RWPE2 (cell line): ENCODE data around the gene RNASEH2C.

ENCODE experiments used
- ATAC-seq: fragments of 200-7000 bp; cut with Tn5 transposase; 3 replicates; pipeline ENCODE4 v1.9.1; 2021; ENCODE audit warnings: low read depth
- DNase-seq: peaks from one replicate; pipeline ENCODE4 v3.0.0-alpha.2; 2020; ENCODE audit warnings: low spot score
- H3K27ac ChIP-seq: fragments of 450-650 bp; 2 replicates; pipeline ENCODE4 v1.5.1; 2017; ENCODE audit warnings: mild to moderate bottlenecking; ENCODE audit not compliant: poor library complexity, severe bottlenecking
- H3K27me3 ChIP-seq: fragments of 250-450 bp; sonication (Bioruptor Pico); 2 replicates; pipeline ENCODE4 v1.5.1; 2021; ENCODE audit warnings: mild to moderate bottlenecking, moderate library complexity; ENCODE audit not compliant: insufficient read depth, poor library complexity, severe bottlenecking
- H3K36me3 ChIP-seq: fragments of 250-450 bp; sonication (Bioruptor Pico); 2 replicates; pipeline ENCODE4 v1.5.1; 2020; ENCODE audit warnings: low read depth, mild to moderate bottlenecking, moderate library complexity
- H3K4me1 ChIP-seq: fragments of 250-450 bp; sonication (Bioruptor Pico); 2 replicates; pipeline ENCODE4 v1.5.1; 2021; ENCODE audit warnings: mild to moderate bottlenecking, moderate library complexity; ENCODE audit not compliant: insufficient read depth, poor library complexity, severe bottlenecking
- H3K4me3 ChIP-seq: fragments of 250-450 bp; sonication (Bioruptor Pico); 2 replicates; pipeline ENCODE4 v1.5.1; 2021; ENCODE audit warnings: mild to moderate bottlenecking, moderate library complexity; ENCODE audit not compliant: severe bottlenecking
- H3K9me3 ChIP-seq: fragments of 250-450 bp; sonication (Bioruptor Pico); 2 replicates; pipeline ENCODE4 v1.5.1; 2021; ENCODE audit warnings: mild to moderate bottlenecking, moderate library complexity; ENCODE audit not compliant: severe bottlenecking
- TF ChIP-seq, protein P1 (sequence below): fragments of 450-650 bp; IDR thresholded peaks from one replicate; pipeline ENCODE4 v1.5.1; 2017; ENCODE audit warnings: mild to moderate bottlenecking, moderate library complexity; ENCODE audit not compliant: poor library complexity, severe bottlenecking

RNASEH2C gene

DNA sequence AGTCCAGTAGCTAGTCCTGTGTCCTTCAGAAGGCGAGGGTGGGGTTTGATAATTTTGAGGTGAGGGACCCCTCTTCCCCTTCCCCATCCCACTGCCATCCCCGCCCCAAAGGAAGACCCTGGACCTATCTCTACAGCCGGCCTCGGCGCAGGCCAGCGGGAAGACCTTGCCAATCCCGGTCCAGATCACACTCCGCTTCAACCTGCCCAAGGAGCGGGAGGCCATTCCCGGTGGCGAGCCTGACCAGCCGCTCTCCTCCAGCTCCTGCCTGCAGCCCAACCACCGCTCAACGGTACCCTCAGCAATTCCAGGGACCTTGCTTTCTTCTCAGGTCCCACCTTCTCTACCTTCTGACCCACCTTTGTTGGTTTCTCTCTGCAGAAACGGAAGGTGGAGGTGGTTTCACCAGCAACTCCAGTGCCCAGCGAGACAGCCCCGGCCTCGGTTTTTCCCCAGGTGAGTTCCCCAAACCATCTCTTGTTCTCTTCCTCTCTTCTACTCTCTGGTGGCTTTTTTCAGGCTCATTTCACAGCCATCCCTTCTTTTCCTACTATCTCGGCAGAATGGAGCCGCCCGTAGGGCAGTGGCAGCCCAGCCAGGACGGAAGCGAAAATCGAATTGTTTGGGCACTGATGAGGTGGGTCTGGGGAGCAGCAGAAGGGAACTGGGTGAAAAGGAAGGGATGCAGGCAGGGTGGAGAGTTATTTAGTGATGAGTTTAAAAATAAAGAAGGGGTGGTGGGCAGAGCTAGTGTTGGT is 7.2 kb downstream of the RNASEH2C start:
- Histone ChIP-seq H3K4me3 (no peak overlapping the region), H3K36me3 (peaks cover 52% of the 10 kb centered on the region), H3K4me1 (no peaks in the 10 kb centered on the region), H3K27ac (no peak overlapping the region), H3K27me3 (no peaks in the 10 kb centered on the region), H3K9me3 (no peaks in the 10 kb centered on the region)
- TF ChIP-seq, protein P1, sequence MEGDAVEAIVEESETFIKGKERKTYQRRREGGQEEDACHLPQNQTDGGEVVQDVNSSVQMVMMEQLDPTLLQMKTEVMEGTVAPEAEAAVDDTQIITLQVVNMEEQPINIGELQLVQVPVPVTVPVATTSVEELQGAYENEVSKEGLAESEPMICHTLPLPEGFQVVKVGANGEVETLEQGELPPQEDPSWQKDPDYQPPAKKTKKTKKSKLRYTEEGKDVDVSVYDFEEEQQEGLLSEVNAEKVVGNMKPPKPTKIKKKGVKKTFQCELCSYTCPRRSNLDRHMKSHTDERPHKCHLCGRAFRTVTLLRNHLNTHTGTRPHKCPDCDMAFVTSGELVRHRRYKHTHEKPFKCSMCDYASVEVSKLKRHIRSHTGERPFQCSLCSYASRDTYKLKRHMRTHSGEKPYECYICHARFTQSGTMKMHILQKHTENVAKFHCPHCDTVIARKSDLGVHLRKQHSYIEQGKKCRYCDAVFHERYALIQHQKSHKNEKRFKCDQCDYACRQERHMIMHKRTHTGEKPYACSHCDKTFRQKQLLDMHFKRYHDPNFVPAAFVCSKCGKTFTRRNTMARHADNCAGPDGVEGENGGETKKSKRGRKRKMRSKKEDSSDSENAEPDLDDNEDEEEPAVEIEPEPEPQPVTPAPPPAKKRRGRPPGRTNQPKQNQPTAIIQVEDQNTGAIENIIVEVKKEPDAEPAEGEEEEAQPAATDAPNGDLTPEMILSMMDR: no peak
- ATAC-seq (no peak), DNase-seq (no peak)

DNA sequence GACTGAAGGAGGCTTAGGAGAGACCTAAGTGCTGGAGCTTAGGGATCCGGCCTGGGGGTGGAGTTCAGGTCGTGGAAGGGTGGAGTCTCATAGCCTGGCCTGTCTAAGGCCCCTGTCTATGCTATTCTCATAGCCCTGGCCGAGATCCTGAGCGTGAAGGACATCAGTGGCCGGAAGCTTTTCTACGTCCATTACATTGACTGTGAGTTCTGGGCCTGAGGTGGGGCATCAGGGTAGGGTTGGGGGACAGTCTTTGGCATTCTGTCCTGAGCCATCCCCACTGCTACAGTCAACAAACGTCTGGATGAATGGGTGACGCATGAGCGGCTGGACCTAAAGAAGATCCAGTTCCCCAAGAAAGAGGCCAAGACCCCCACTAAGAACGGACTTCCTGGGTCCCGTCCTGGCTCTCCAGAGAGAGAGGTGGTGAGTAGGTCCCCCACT is 7.9 kb downstream of the RNASEH2C start:
- no peak for DNase-seq
- ATAC-seq: peak; percentile 88

GRCh38 chr11:65711785-65712632 is 8.6 kb downstream of the RNASEH2C start, which contains the start of gene KAT5:
Gene KAT5 (plus strand): TSS chr11:65712252. CDS start chr11:65712268, 16 bp downstream.
- Histone ChIP-seq H3K4me1 (no peaks in the 10 kb centered on the region), H3K36me3 (peaks cover 39% of the 10 kb centered on the region), H3K27ac (peak within 1 kb of the TSS; percentile 90), H3K27me3 (no peaks in the 10 kb centered on the region), H3K9me3 (no peaks in the 10 kb centered on the region), H3K4me3 (peak within 1 kb of the TSS; percentile 87)
- peak; percentile 97 for DNase-seq
- peak; percentile 74 for ATAC-seq
- TF ChIP-seq, protein P1: peak; percentile 99

More for the DNA sequence above, 7.9 kb downstream of the RNASEH2C start:
- Histone ChIP-seq H3K27ac (peak overlapping the region; percentile 90), H3K4me1 (no peaks in the 10 kb centered on the region), H3K4me3 (peak overlapping the region; percentile 87), H3K36me3 (peaks cover 45% of the 10 kb centered on the region), H3K27me3 (no peaks in the 10 kb centered on the region), H3K9me3 (no peaks in the 10 kb centered on the region)
- TF ChIP-seq, protein P1: no peak

DNA sequence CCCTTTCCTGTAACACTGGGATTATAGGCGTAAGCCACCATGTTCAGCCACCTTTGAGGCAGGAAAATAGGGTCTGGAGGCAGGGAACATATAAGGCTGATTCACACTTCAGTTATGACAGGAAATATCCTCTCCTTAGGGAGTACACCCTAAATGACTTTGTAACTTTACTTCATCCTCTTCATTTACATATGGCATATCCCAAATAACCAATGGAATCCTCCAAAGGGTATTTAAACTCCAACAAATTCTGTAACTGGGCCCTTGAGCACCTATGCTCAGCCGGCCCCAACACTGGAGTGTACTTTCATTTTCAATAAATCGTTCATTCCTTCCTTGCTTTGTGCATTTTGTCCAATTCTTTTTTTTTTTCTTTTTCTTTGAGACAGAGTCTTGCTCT is 10.2 kb downstream of the RNASEH2C start:
- no peaks in the 10 kb centered on the region for H3K4me1 ChIP-seq
- H3K27me3 ChIP-seq: no peaks in the 10 kb centered on the region
- DNase-seq (no peak), ATAC-seq (no peak)
- peak overlapping the region; percentile 90 for H3K27ac ChIP-seq
- no peaks in the 10 kb centered on the region for H3K9me3 ChIP-seq
- no peak overlapping the region for H3K4me3 ChIP-seq
- peaks cover 27% of the 10 kb centered on the region for H3K36me3 ChIP-seq
- TF ChIP-seq, protein P1: no peak
